Spinal cord (tissue), 10 donors: ENCODE results near the gene APOL4. TPM values are rescaled to one million over a fixed set of nuclear protein-coding genes. Genes with fewer than 3 reads are reported as not detected.
A peak's percentile ranks its signal among the peaks of the same experiment; 100 is the strongest.

Source experiments
- DNase-seq, 6 donors: peaks; one replicate each; pipeline versions ENCODE4 v3.0.0 to v3.0.0-alpha.2; 2013 to 2015; ENCODE audit warnings: low spot score in 6 of 6, low read depth in 4 of 6
- H3K27ac ChIP-seq: one replicate; pipeline ENCODE4 v1.5.1; 2013; ENCODE audit warnings: low read depth, low read length, control low read depth
- H3K27me3 ChIP-seq: one replicate; pipeline ENCODE4 v1.6.1; 2013; ENCODE audit warnings: low read length; ENCODE audit not compliant: control insufficient read depth, insufficient read depth
- H3K36me3 ChIP-seq: one replicate; pipeline ENCODE4 v1.6.1; 2013; ENCODE audit warnings: low read length; ENCODE audit not compliant: control insufficient read depth, insufficient read depth
- H3K4me1 ChIP-seq: one replicate; pipeline ENCODE4 v1.6.1; 2013; ENCODE audit warnings: low read length; ENCODE audit not compliant: control insufficient read depth, insufficient read depth
- H3K4me3 ChIP-seq: one replicate; pipeline ENCODE4 v1.5.1; 2013; ENCODE audit warnings: low read depth, low read length, control low read depth
- H3K9me3 ChIP-seq: one replicate; pipeline ENCODE4 v1.6.1; 2013; ENCODE audit warnings: low read length; ENCODE audit not compliant: control insufficient read depth, insufficient read depth
- WGBS: methylation state at CpG from one replicate; pipeline ENCODE4 v1.1.5; 2013; ENCODE audit warnings: missing lambda C conversion rate; ENCODE audit not compliant: insufficient coverage; 5-methylcytosine and 5-hydroxymethylcytosine counted together
- polyA plus RNA-seq, 2 donors: library from polyadenylated mRNA; unstranded; fragments of 120-200 nt; gene quantifications; one replicate each; pipeline ENCODE4 v1.2.1, GENCODE V29; 2013; ENCODE audit not compliant: insufficient read length in 2 of 2
- total RNA-seq, 2 donors: library from RNA; depleted of rRNA in 1 of 2; stranded (reverse); fragments of 120-200 nt in 1 of 2; fragments of >200 nt in 1 of 2; gene quantifications; one replicate each; pipeline versions ENCODE4 v1.2.3 to v1.2.4, GENCODE V29; 2013 to 2014
- donor health status: healthy.

Gene APOL4
- total and polyA plus RNA-seq, 4 donors, result 4.1 to 28.5 (median 10.0) TPM

GRCh38 chr22:36182056-36182455, 19.6 kb downstream of the APOL4 start:
- H3K27me3 ChIP-seq, result no peaks in the 10 kb centered on the region
- H3K9me3 ChIP-seq, result no peaks in the 10 kb centered on the region
- H3K4me1 ChIP-seq, result peaks cover 7% of the 10 kb centered on the region
- no peak overlapping the region for H3K4me3 ChIP-seq
- 67% methylated on average over 3 of the region's 7 CpGs for WGBS
- no peak overlapping the region for H3K27ac ChIP-seq
- no peaks in the 10 kb centered on the region for H3K36me3 ChIP-seq
- DNase-seq, result no peak

DNA sequence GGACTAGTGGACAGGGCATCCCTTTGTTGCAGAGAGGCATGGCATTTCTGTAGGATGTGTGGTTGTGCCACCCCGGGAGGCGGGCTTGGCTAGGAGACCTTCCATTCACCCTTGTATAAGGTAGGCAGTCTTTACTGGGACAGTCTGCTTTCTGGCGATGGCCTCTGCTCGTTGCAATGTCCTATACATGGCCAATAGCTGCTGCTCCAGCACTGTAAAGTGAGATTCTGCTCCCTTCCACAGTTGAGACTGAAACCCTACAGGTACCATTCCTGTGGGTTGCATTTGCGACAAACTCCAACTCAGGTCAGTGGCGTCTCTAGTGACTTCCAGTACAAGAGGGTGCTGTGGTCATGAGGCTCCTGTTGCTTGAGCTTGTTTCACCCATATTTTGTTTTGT, 20.7 kb downstream of the APOL4 start:
- Histone ChIP-seq H3K4me3 (no peak overlapping the region), H3K36me3 (no peaks in the 10 kb centered on the region), H3K9me3 (no peaks in the 10 kb centered on the region), H3K4me1 (peaks cover 7% of the 10 kb centered on the region), H3K27me3 (no peaks in the 10 kb centered on the region), H3K27ac (no peak overlapping the region)
- no peak for DNase-seq
- WGBS, result 100% methylated on average over 3 of the region's 6 CpGs

- 65% methylated on average over 22 of the region's 22 CpGs for WGBS
- H3K9me3 ChIP-seq, result no peaks in the 10 kb centered on the region
Measured at GRCh38 chr22:36180038-36180880, 21.4 kb downstream of the APOL4 start.

DNA sequence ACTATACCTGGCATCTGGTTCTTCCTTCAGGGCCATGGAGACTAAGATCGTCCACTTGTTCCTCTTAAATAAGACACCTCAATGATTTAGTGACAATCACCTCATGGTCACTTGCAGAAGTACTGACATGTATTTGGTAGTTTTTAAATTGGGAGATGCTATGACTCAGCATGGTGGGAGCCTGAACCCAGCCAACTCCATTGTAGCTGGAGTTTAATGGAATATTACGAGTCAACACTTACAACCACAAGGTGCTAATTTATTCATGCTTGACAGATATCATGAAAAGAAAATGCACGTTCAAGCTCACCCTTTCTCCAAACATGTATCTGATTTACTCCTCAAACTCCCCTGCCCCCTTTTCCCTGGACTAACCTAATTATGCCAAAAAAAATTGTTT, 24.4 kb downstream of the APOL4 start:
- no peaks in the 10 kb centered on the region for H3K9me3 ChIP-seq
- no peaks in the 10 kb centered on the region for H3K27me3 ChIP-seq
- no peak overlapping the region for H3K4me3 ChIP-seq
- no peak overlapping the region for H3K27ac ChIP-seq
- WGBS, result 81% methylated on average over 2 of the region's 3 CpGs
- H3K36me3 ChIP-seq, result no peaks in the 10 kb centered on the region
- no peaks in the 10 kb centered on the region for H3K4me1 ChIP-seq
- no peak for DNase-seq

More at GRCh38 chr22:36180038-36180880, 21.4 kb downstream of the APOL4 start:
- DNase-seq, result peak in 2 of 6 donors; percentile 20 to 46
- no peak overlapping the region for H3K4me3 ChIP-seq
- no peaks in the 10 kb centered on the region for H3K36me3 ChIP-seq
- peaks cover 7% of the 10 kb centered on the region for H3K4me1 ChIP-seq
- no peaks in the 10 kb centered on the region for H3K27me3 ChIP-seq
- H3K27ac ChIP-seq, result no peak overlapping the region

DNA sequence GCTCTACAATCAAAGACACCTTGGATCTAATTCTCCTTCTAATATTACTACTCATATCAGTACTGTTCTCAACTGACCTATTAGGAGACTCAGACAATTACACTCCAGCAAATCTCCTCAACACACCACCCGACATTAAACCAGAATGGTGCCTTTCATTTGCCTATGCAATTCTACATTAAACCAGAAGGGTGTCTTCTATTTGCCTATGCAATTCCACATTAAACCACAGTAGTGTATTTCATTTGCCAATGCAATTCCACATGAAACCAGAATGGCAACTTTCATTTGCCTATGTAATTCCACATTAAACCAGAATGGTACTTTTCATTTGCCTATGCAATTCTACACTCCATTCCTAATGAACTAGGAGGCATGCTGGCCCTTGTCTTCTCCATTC, 25.7 kb downstream of the APOL4 start:
- H3K4me1 ChIP-seq, result no peaks in the 10 kb centered on the region
- H3K9me3 ChIP-seq, result no peaks in the 10 kb centered on the region
- no peak for DNase-seq
- 0% methylated on average over 1 of the region's 1 CpG for WGBS
- no peak overlapping the region for H3K4me3 ChIP-seq
- no peaks in the 10 kb centered on the region for H3K27me3 ChIP-seq
- no peaks in the 10 kb centered on the region for H3K36me3 ChIP-seq
- no peak overlapping the region for H3K27ac ChIP-seq

GRCh38 chr22:36171941-36172340, 29.7 kb downstream of the APOL4 start:
- Histone ChIP-seq H3K27ac (no peak overlapping the region), H3K4me1 (no peaks in the 10 kb centered on the region), H3K36me3 (no peaks in the 10 kb centered on the region), H3K27me3 (no peaks in the 10 kb centered on the region), H3K4me3 (no peak overlapping the region), H3K9me3 (no peaks in the 10 kb centered on the region)
- 52% methylated on average over 2 of the region's 3 CpGs for WGBS
- DNase-seq, result no peak

DNA sequence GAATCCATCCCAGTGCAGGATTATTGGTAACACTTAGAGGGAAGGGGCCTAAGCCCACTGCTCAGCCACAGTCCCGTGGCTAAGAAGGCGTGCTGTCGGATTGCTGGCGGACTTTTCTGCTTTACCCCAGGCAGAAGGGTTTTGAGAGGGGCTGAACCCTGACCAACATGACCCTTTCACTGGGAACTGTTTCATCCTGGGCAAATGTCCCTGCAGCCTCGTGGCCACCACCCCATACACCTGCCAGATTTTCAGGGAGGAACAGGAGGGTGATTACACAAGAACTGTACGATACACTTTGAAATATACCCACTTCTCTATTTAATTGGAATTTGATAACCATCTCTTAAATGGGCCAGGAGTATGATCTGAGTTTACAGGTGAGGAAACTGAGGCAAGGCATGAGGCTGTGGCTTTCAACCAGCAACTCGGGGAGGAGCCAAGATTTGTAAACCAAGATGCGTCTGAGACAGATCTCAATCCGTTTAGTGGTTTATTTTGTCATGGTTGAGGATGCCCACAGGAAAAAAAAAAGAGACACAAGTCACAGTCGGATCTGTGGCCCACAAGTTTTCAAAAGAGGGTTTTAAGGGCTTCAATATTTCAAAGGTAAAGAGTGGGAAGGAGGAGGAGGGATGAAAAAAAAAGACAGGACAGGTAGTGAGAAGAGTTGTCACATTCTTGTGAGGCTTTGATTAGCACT, 34.9 kb downstream of the APOL4 start:
- H3K9me3 ChIP-seq, result no peaks in the 10 kb centered on the region
- no peak overlapping the region for H3K4me3 ChIP-seq
- H3K27me3 ChIP-seq, result no peaks in the 10 kb centered on the region
- no peaks in the 10 kb centered on the region for H3K36me3 ChIP-seq
- no peak overlapping the region for H3K27ac ChIP-seq
- no peaks in the 10 kb centered on the region for H3K4me1 ChIP-seq
- no peak for DNase-seq
- 91% methylated on average over 8 of the region's 10 CpGs for WGBS

- H3K27me3 ChIP-seq, result no peaks in the 10 kb centered on the region
- H3K36me3 ChIP-seq, result no peaks in the 10 kb centered on the region
- H3K4me1 ChIP-seq, result no peaks in the 10 kb centered on the region
- 100% methylated on average over 2 of the region's 3 CpGs for WGBS
- no peaks in the 10 kb centered on the region for H3K9me3 ChIP-seq
- no peak overlapping the region for H3K27ac ChIP-seq
- no peak for DNase-seq
- no peak overlapping the region for H3K4me3 ChIP-seq
Measured at GRCh38 chr22:36166086-36166485, 35.5 kb downstream of the APOL4 start.

DNA sequence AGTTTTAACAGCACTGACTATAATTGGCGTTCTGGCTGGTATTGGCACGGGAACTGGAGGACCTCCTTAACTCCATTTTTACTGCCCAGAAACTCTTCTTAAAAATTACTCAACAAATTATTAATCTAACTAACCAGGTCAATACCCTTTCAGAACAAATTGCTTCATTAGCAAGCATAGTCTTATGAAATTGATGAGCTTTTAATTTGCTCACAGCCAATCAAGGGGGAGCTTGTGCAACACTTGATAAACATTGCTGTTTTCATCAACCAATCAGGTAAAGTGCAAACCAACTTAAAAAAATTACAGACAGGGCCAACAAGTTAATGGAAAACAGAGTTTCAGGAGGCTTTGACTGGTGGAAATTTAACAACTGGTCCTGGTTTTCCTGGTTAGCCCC, 36.5 kb downstream of the APOL4 start:
- no peaks in the 10 kb centered on the region for H3K36me3 ChIP-seq
- no peaks in the 10 kb centered on the region for H3K9me3 ChIP-seq
- H3K27ac ChIP-seq, result no peak overlapping the region
- DNase-seq, result no peak
- WGBS, result 100% methylated on average over 2 of the region's 2 CpGs
- H3K27me3 ChIP-seq, result no peaks in the 10 kb centered on the region
- H3K4me1 ChIP-seq, result no peaks in the 10 kb centered on the region
- no peak overlapping the region for H3K4me3 ChIP-seq

- Histone ChIP-seq H3K4me3 (no peak overlapping the region), H3K27me3 (no peaks in the 10 kb centered on the region), H3K36me3 (no peaks in the 10 kb centered on the region), H3K27ac (no peak overlapping the region), H3K9me3 (no peaks in the 10 kb centered on the region), H3K4me1 (no peaks in the 10 kb centered on the region)
- no peak for DNase-seq
- WGBS, result 91% methylated on average over 1 of the region's 1 CpG
Measured at GRCh38 chr22:36164621-36165020, 37.0 kb downstream of the APOL4 start.
